Lung (tissue), 12 donors: ENCODE results near the gene NDN. TPM values are rescaled to one million over a fixed set of nuclear protein-coding genes. Genes with fewer than 3 reads are reported as not detected.
A peak's percentile ranks its signal among the peaks of the same experiment; 100 is the strongest.

Experiments
- ATAC-seq: fragments of 200-7000 bp; cut with Tn5 transposase; one replicate; pipeline ENCODE4 v1.9.1; 2020; ENCODE audit warnings: moderate number of reproducible peaks; ENCODE audit not compliant: insufficient read depth, low FRiP score
- DNase-seq, 3 donors: peaks; one replicate each; pipeline ENCODE4 v3.0.0-alpha.2; 2013 to 2017
- H3K27ac ChIP-seq, 2 donors: one replicate each; pipeline ENCODE4 v1.5.1; 2013; ENCODE audit warnings: mild to moderate bottlenecking in 2 of 2, moderate library complexity in 2 of 2, control low read depth in 1 of 2, inconsistent platforms in 1 of 2, low read depth in 1 of 2, low read length in 1 of 2
- H3K27me3 ChIP-seq, 3 donors: one replicate each; pipeline ENCODE4 v1.5.1; 2013; ENCODE audit warnings: low read length in 2 of 3; ENCODE audit not compliant: control insufficient read depth in 3 of 3, insufficient read depth in 3 of 3
- H3K36me3 ChIP-seq, 4 donors: one replicate each; pipeline ENCODE4 v1.5.1; 2013; ENCODE audit warnings: low read length in 4 of 4, mild to moderate bottlenecking in 1 of 4, moderate library complexity in 1 of 4; ENCODE audit not compliant: control insufficient read depth in 4 of 4, insufficient read depth in 4 of 4
- H3K4me1 ChIP-seq, 5 donors: one replicate each; pipeline ENCODE4 v1.5.1; 2013; ENCODE audit warnings: low read length in 5 of 5, mild to moderate bottlenecking in 2 of 5, moderate library complexity in 1 of 5; ENCODE audit not compliant: control insufficient read depth in 5 of 5, insufficient read depth in 5 of 5
- H3K4me3 ChIP-seq: one replicate; pipeline ENCODE4 v1.5.1; 2013; ENCODE audit warnings: mild to moderate bottlenecking, control low read depth, moderate library complexity
- H3K9ac ChIP-seq, 2 donors: one replicate each; pipeline ENCODE4 v1.5.1; 2013; ENCODE audit warnings: low read length in 2 of 2, control low read depth in 1 of 2; ENCODE audit not compliant: insufficient read depth in 1 of 2
- H3K9me3 ChIP-seq, 4 donors: one replicate each; pipeline ENCODE4 v1.5.1; 2013; ENCODE audit warnings: low read length in 3 of 4, mild to moderate bottlenecking in 1 of 4, moderate library complexity in 1 of 4; ENCODE audit not compliant: control insufficient read depth in 4 of 4, insufficient read depth in 3 of 4
- CTCF ChIP-seq: IDR thresholded peaks from 2 replicates; pipeline ENCODE4 v1.5.1; 2012; ENCODE audit warnings: mild to moderate bottlenecking; ENCODE audit errors: control extremely low read depth, extremely low read depth
- WGBS, 2 donors: extraction: QIAGEN DNeasy Blood & Tissue Kit; methylation state at CpG; one replicate each; pipeline ENCODE4 v1.1.7; 2013; 5-methylcytosine and 5-hydroxymethylcytosine counted together
- polyA plus RNA-seq, 2 donors: library from polyadenylated mRNA; stranded (reverse); fragments of 200-250 nt; gene quantifications; one replicate each; pipeline ENCODE4 v1.2.1, GENCODE V29; 2013
- total RNA-seq, 2 donors: library from RNA; depleted of rRNA in 1 of 2; stranded (reverse); fragments of >200 nt in 1 of 2; gene quantifications; one replicate each; pipeline ENCODE4 v1.2.1, GENCODE V29; 2014 to 2021
- donor health status: control.
- donor health status: control.
- donor health status: Bipolar disorder and iron deficiency.
- donor health status: healthy.
- donor health status: DM: yes; HTN: yes; CAD: no.

Gene NDN
- total and polyA plus RNA-seq, 4 donors: 24.5 to 107 (median 33.2) TPM

GRCh38 chr15:23644829-23645228, 42.3 kb downstream of the NDN start:
- peaks cover 0 to 3% (median 0%) of the 10 kb centered on the region in 5 donors for H3K4me1 ChIP-seq
- no peak for TF ChIP-seq CTCF
- H3K27me3 ChIP-seq: no peaks in the 10 kb centered on the region
- DNase-seq (no peak), ATAC-seq (no peak)
- H3K9me3 ChIP-seq: peaks cover 0 to 2% (median 0%) of the 10 kb centered on the region in 4 donors
- no peaks in the 10 kb centered on the region for H3K36me3 ChIP-seq
- H3K4me3 ChIP-seq: no peak overlapping the region
- no peak overlapping the region for H3K27ac ChIP-seq
- no peak overlapping the region for H3K9ac ChIP-seq
- WGBS, 2 donors: 90 to 92% methylated on average over 13 of the region's 13 CpGs

GRCh38 chr15:23642413-23643044, 44.6 kb downstream of the NDN start:
- ATAC-seq (peak; percentile 59), DNase-seq (peak; percentile 75 to 85 (median 75))
- WGBS, 2 donors: 14 to 19% methylated on average over 13 of the region's 13 CpGs
- H3K9ac ChIP-seq: no peak overlapping the region
- no peaks in the 10 kb centered on the region for H3K27me3 ChIP-seq
- H3K36me3 ChIP-seq: no peaks in the 10 kb centered on the region
- H3K9me3 ChIP-seq: peaks cover 0 to 2% (median 0%) of the 10 kb centered on the region in 4 donors
- no peak overlapping the region for H3K4me3 ChIP-seq
- TF ChIP-seq CTCF: peak; percentile 62
- no peak overlapping the region for H3K27ac ChIP-seq
- no peaks in the 10 kb centered on the region for H3K4me1 ChIP-seq

Other genes starting within 250 kb of the NDN start
- not detected for gene GOLGA6L2, start 240.1 kb downstream of the NDN start, total RNA-seq
- not detected for gene GOLGA6L2, start 240.1 kb downstream of the NDN start, polyA plus RNA-seq
- not detected for gene MKRN3, start 121.6 kb downstream of the NDN start, total RNA-seq
- under 1 TPM; 0.30 to 0.40 TPM for gene MKRN3, start 121.6 kb downstream of the NDN start, polyA plus RNA-seq
- gene MAGEL2, start 39.4 kb downstream of the NDN start, total RNA-seq: 1 to 10 TPM in 1 of 2 donors, under 1 TPM in 1; 0.18 to 2.8 TPM
- gene MAGEL2, start 39.4 kb downstream of the NDN start, polyA plus RNA-seq: under 1 TPM; 0.02 to 0.06 TPM